DMS 273 (cell line): Measurements from ENCODE around the gene VCAN.

ENCODE experiments used
- DNase-seq: peaks from one replicate; lab custom pipeline; 2025; ENCODE audit not compliant: unreplicated experiment; lab: John Stamatoyannopoulos, UW

Gene VCAN

DNA sequence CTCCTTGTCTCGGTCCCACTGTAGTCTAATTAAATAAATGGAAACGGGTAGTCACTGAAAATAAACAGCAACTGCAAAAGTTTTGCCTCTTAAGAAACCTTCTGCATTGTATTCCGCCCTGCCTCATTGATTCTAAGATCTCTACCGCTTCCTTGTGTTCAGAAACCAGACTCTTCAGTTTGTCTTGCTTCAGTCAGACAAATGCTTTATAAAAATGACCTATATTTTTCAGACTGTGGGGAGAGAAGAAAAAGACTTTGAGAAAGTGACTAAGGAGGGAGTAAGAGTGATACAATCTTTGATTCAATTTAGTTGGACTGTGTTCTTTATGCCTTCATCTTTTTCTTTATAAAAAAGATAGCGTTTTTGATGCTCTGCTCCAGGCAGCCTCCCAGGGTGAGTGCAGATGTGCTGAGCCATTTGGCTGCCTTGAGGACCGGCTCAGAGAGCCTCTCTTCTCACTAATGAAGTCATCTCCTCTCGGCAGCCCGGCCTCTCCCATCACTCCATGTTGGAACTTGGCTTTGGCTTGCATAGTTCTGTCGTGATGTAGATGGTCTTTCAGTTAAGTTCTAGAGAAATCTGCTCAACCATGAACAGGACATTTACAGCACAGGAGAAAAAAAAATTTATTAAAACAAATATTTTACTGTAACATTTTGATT is 4.0 kb upstream of the VCAN start:
- no peak for DNase-seq

DNA sequence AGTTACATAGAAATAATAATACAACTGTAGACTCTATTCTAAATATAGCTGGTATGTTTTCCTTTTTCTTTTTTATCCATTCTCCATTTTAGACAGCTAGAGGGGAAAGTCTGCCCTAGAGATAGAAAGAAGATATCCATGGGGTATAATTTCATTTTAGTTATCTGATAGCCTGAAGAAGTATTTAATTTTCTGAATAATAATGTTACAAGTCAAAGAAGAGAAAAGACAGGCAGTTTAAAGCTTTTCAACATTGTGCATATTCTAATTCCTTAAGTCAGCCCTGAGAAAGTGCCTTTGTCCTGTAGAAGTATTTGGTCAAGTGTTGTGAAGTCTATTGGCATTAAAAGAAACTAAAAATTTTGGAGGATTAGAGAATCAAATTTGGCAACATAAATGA is 2.5 kb upstream of the VCAN start:
- DNase-seq: no peak

DNA sequence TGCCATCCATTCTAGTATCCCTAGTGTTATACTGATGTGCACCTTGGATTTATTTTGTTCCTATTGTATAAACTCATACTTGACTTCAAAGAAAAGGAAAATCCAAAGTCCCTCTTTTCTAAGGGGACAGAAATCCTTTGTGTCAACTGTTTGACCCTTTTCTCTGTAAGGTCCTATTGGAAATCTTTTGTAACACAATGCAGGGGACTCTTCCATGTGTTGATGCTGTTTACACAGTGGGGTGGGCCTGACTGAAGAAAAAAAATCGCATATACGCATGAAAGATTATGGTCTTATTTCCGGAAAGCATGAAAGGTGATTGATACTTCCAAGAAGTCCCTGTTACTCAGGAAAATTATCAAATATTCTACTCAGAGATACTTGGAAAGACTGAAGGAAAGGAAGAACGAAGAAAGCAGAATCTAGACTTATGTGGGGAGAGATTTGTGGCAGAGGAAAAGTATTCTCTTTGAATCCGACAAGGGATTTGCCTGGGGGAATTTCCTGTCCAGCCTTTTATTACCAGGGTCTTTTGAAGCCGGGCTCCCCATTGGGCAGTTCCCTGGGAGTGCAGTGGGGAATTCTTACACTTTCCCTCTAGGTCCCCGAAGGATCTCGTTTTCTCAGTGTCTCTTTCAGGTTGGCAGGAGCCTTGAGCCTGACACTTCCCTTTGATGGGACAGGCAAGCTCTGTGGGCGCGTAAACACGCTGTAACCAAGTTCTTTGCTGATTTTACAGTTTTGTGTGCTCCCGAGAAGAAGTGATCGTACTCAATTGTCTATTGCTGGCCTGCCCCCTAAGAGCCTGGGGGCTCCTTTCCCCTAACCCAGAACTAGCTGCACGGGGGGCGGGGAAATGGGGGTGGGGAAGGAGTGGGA is 779 bp upstream of the VCAN start:
- no peak for DNase-seq

DNA sequence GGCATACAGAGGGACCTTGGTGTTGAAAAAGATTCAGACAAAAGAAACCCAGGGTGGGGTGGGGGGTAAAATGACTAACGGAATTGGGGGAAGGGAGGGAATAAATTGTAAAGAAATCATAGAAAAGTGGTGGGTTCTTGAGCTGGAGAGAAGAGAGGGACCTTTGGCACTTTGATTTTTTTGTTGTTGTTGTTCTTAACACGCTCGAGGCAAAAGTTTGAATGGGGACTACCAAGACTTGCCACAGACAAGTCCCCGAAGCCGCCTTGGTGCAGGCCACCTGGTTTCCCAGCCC is 616 bp downstream of the VCAN start:
- no peak for DNase-seq

DNA sequence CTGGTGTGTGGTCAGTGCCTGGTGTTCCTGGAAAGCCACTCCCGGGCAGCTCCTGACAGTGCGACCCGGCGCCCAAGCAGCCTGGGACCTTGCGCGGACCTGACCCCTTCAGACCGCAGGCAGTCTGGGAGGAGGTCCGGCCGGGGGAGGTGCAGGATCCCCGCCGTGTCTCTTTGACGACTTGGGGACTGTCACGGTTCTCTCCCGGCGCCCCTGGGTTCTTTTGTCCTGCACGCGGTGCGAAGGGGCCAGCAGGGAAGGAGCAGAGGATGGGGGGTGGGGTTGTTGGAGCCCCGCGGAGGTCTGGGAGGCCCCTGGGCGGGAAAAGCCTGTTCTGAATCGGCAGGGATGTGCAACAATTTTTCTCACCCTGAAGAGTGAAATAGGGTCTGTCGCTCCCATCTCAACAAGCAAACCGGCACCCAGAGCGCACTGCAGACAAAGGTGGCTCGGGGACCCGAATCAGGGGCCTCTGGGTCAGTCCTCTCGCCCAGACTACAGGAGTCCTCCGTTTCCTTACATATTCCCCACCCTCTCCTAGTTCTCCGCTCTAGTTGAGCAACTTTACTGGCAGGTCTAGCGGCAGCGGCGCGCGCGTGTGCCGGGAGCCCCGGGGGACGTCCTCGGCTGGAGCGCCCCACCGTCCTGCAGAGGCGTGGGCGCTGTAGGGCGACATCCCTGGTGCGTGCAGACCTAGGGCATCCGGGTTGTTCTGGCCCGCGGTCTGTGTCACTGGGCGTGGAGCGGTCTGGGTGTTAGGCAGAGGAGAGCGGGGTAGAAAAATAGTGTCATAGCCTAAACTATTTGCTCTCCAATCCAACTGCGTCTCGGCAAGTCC is 1.2 kb downstream of the VCAN start:
- peak; percentile 53 for DNase-seq

DNA sequence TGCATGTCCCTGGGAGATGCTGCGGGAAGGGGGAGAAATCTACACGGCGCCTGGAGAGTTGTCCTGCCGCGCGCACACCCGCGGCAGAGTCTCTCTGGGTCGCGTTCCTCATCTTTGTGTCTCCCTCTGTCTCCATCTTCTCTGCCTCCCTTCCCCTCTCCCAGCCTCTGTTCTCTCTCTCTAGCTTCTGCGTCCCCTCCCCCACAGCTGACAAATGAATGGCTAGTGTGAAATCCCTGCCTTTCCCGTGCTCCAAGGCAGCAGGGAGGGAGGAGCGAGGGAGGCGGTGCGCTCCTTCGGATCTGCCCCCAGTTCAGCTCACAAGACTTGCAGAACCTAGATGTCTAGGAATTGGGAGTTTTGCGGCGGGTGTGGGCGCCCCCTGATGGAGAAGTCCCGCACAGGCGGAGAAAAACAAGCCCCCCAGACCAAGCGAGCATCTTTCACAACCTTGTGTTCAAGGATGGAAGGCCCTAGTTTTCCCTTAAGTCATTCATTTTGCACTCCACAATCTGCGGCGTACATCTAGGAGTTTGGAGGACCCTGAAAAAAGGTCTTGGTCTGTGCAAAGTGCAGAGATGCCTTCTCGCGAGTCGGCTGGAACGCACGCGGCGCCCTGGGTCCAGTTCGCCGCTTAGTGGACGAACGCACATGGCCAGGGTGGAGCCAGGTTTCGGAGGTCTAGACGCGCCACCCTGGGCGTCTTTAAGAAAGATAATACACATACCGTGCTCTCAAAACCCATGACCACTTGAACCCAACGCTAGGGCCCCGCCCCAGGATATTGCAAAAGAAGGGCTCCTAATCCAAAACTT is 2.0 kb downstream of the VCAN start:
- peak; percentile 90 for DNase-seq

DNA sequence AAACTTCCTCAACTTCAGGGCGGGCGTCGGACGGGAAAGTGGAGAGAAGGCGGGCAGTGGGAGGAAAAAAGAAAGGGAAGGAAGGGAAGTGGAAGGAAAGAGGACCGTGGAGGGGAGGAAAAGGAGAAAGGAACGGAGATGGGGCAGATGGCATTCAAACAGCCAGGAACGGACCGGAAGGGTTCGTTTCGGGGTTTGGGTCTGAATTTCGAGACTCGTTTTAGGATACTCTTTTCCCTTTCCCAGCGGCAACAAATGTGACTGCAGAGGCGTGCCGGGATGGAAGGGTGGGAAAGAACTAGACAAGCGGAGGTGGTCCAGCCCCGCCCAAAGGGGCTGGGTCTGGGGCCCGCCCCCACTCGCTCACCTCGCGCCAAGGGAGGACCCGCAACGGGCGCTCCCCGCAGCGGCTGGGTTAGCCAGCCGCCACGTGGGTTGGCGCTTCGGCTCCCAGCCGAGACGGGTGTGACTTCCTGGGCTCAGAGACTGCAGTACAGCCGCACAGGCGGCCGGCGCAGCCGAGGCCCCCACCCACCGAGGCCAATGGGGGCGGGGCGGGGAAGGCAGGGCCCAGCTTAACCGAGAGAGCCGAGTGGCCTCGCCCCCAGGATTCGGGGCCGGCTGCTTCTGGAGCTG is 2.7 kb downstream of the VCAN start:
- DNase-seq: peak; percentile 87

DNA sequence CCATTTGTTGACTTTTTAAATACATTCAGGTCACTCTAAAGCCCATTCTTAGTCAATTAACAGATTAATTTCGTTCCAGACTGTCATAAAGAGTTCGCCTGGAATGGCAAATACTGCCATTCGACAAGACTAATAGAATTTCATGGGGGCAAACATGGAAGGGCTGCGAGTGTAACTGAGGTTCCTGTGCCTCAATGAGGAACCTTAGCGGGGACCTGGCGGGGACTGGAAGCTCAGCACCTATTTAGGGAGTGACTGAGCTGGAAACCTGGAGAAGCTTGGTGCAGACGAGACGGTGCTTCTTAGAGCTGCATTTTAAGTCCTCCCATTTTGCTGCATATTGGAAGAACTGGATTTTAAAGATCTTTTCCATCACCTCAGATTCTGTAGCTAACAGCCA is 3.4 kb downstream of the VCAN start:
- no peak for DNase-seq

DNA sequence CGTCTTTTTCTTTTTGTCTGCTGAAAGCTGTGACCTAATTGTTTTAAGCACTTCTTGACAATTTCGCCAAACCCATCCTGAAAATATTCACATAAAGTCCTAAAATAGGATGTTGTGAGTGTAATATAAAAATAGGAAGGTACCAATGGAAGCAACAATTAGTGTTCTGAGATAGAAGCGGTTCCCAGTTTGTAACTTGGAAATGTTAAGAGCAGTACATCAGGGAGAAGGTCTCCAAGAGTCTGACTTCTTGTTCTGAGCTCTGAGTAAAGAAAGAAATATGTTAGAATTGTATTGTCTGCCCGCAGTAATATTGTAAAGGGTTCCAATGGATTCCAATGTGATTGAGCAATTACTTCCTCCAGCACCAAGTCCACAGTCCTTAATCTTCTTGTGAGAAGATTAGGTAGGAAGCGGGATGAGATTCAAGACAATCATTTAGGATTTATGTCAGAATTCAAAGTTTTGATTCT is 3.9 kb downstream of the VCAN start:
- no peak for DNase-seq

DNA sequence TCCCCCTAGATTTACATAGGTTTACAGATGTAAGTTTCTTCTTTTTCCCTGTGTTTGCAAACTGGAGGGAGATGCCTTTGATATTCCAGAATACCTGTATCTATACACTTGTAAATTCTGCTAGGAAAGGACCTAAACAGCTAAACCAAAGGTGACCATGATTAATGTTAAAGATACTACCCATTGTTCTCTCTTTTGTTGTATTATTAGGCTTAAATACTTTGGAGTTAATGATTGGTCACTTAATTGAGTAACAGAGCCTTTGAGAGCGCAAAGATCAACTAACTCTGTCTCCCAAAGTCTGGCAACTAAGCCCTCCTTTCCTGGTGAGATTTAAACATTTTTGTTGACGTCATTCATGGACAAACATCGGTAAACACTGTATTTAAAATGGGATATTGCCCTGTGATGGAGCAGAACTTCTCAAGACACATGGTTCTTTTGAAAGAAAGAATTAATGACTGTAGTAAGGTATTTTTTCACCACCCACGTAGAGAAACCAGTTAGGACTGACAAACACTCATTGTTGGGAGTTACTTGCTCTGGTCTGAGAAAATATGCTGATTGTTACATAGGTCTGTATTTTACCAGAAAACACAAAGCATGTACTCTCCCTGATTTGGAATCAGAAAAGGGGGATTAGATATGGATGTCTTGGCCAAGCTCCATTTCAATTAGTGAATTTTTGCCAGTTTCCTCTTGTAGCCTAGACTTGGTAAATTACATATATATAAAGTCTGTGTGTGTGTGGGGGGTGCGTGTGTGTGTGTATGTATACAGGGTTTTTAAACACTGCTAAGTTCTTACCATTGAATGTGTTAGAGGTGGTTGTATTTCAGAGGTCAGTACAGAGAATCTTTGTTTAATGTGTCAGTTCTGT is 4.6 kb downstream of the VCAN start:
- no peak for DNase-seq

DNA sequence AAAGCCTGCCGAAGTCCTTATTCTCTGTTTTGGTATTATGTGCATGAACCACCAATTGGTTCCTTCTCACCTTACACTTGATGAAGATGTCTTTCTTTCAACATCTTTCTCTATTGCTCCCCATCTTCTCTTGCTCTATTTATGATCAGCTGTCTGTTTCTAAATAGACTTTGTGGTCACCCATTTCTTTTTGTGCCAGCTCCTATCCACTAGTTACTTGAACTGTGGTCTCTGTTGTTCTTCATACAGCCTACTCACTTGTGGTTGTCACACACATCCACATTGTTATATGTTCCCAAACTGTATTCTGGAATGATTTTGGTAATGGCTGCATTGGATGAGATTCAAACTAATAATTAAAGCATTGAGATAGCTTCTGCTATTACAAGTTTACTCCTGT is 11.4 kb downstream of the VCAN start:
- DNase-seq: no peak

DNA sequence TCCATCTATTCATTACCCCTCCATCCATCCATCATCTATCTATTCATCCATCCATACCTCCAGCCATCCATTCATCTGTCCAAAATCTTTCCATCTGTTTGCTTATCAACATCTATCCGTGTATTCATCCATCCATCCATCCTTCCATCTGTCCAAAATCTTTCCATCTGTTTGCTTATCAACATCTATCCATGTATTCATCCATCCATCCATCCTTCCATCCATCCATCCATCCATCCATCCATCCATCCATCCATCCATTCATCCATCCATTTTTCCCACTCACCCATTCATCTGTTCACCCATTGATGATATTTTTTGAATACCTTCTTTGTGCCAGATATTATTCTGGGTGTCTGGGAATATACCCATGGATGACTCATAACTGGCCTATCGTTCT is 12.8 kb downstream of the VCAN start:
- no peak for DNase-seq

DNA sequence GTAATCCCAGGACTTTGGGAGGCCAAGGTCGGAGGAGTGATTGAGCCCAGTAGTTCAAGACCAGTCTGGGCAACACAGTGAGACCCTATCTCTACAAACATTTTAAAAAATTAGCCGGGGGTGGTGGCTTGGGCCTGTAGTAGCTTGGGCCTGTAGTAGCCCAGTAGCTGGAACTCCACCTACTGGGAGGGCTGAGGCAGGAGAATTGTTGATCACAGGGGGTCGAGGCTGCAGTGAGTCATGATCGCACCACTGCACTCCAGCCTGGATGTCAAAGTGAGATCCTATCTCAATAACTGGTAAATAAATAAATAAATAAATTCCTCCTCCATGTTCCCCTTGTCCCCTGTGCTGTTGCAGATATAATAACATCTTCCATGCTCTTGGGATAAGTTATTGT is 14.3 kb downstream of the VCAN start:
- no peak for DNase-seq

DNA sequence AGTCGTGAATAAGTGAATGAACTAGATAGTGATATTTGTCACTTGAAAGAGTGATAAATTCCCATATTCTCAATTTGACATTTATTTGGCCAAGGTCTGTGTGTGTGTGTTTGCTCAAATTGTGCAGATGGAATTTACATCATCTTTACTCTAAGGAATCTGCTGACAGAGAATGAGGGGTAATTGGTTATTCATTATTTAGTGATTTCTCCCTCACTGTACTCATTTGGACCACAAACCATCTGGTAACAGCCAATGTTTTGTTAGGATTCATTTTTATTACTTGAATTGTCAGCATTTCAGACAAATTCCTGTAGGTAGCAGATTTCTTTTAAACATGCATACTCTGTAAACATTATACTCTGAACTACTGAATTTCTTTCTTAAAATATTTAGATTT is 15.6 kb downstream of the VCAN start:
- DNase-seq: no peak

DNA sequence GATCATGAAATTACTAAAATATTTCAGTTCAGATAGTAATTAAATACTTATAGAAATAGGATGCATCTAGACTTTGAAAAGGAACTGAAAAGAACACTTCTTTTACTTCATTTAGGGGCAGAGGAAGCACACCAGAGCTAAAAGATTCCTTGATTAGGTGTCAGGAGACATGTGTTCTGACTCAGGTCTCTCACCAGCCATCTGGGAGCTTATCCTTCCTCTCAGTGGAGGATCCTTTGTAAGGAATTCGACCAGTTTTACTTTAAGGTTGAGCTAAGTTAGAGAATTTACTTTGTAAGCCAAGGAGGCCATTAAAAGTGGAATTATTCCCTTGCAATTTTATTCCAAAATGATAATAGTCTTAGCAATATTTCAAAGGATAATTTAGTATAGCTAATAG is 16.7 kb downstream of the VCAN start:
- no peak for DNase-seq

DNA sequence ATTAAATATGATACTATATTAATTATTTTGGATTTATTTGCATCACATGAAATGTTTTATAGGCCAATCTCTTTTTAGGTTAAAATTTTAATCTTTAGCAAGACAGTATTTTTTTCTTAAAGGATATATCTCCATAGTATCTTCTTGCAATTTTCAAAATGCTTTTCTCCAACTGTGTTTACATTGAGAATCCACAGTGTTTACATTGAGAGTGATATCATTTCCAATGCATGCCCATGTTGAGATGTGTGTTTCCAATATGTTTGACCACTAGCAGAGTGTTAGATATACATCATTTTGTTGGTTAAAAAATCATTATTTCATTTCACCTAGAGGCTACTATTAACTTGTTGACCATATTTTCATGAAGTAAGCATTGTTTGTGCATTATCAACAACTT is 17.3 kb downstream of the VCAN start:
- DNase-seq: no peak

DNA sequence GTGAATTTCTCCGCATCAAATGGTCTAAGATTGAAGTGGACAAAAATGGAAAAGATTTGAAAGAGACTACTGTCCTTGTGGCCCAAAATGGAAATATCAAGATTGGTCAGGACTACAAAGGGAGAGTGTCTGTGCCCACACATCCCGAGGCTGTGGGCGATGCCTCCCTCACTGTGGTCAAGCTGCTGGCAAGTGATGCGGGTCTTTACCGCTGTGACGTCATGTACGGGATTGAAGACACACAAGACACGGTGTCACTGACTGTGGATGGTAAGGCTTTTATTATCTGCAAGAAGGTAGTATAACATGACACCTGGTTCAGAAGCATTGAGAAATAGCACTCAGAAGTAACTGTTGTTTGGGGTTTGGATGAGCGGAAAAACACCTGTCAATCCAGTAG is 18.7 kb downstream of the VCAN start:
- no peak for DNase-seq

DNA sequence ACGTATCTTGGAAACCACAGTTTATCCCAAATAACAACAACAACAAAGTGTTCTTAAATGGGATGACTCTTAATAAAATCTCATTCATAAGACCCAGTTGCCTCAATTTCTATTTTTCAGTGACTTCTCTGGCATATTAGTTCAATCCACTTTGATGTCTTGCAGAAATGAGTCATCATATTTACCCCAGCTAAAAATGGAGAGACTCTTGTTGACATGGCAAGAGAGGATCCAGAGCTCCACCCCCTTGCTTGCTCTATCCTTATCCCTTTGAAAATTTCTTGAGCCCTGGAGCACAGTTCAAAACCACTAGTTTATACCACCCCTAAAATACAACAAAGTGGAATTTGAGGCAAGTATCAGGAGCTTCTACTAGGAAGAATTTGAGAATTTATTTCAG is 20.8 kb downstream of the VCAN start:
- no peak for DNase-seq

DNA sequence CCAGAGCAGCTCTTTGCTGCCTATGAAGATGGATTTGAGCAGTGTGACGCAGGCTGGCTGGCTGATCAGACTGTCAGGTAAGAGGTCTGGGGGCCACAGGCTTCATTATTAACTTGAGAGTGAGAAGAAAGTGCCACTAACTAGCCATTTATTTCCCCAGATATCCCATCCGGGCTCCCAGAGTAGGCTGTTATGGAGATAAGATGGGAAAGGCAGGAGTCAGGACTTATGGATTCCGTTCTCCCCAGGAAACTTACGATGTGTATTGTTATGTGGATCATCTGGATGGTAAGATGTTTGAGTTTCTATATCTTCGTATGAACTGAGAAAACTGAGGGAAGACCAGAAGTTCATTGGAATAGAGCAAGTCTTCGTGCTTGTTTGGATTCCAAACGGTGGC is 22.1 kb downstream of the VCAN start:
- no peak for DNase-seq
